Fibroblast of lung (primary cell): ENCODE results near the gene CASQ1. TPM values are rescaled to one million over a fixed set of nuclear protein-coding genes. Genes with fewer than 3 reads are reported as not detected.

ENCODE experiments used
- DNase-seq, 2 donors: peaks; one replicate each; pipeline versions ENCODE4 v3.0.0 to v3.0.0-alpha.2; 2010; ENCODE audit warnings: low read depth in 2 of 2
- H2AFZ ChIP-seq: 2 replicates; pipeline ENCODE4 v1.5.1; 2012; ENCODE audit warnings: low read length, control low read depth, inconsistent platforms
- H3K27ac ChIP-seq: 2 replicates; pipeline ENCODE4 v1.5.1; 2011; ENCODE audit warnings: low read length, control low read depth; ENCODE audit not compliant: insufficient read depth
- H3K27me3 ChIP-seq: 2 replicates; pipeline ENCODE4 v1.5.1; 2011; ENCODE audit warnings: mild to moderate bottlenecking, low read length; ENCODE audit not compliant: control insufficient read depth, insufficient read depth
- H3K36me3 ChIP-seq: 2 replicates; pipeline ENCODE4 v1.5.1; 2011; ENCODE audit warnings: low read length; ENCODE audit not compliant: control insufficient read depth, insufficient read depth
- H3K4me1 ChIP-seq: 2 replicates; pipeline ENCODE4 v1.5.1; 2011; ENCODE audit warnings: low read length; ENCODE audit not compliant: control insufficient read depth, insufficient read depth; ENCODE audit errors: extremely low read depth
- H3K4me2 ChIP-seq: 2 replicates; pipeline ENCODE4 v1.5.1; 2011; ENCODE audit warnings: low read length, control low read depth; ENCODE audit not compliant: insufficient read depth; ENCODE audit errors: extremely low read depth
- H3K4me3 ChIP-seq, 4 experiments: fragments of 200-600 bp in 1 of 4; sonication (generic) in 1 of 4; replicated peaks in 1 of 4; 2 replicates each; pipeline ENCODE4 v1.5.1; 2011 to 2016; ENCODE audit warnings: low read length in 4 of 4, low read depth in 3 of 4, mild to moderate bottlenecking in 3 of 4, control low read depth in 2 of 4, inconsistent platforms in 1 of 4, mixed read lengths in 1 of 4; ENCODE audit not compliant: insufficient read depth in 1 of 4; ENCODE audit errors: control extremely low read depth in 1 of 4
- H3K79me2 ChIP-seq: 2 replicates; pipeline ENCODE4 v1.5.1; 2012; ENCODE audit warnings: mild to moderate bottlenecking, low read length, inconsistent platforms; ENCODE audit not compliant: control insufficient read depth, insufficient read depth
- H3K9ac ChIP-seq: 2 replicates; pipeline ENCODE4 v1.5.1; 2011; ENCODE audit warnings: mild to moderate bottlenecking, low read length, control low read depth; ENCODE audit not compliant: insufficient read depth
- H3K9me3 ChIP-seq: 2 replicates; pipeline ENCODE4 v1.5.1; 2012; ENCODE audit warnings: low read depth, low read length; ENCODE audit not compliant: control insufficient read depth, insufficient read depth
- H4K20me1 ChIP-seq: 2 replicates; pipeline ENCODE4 v1.5.1; 2011; ENCODE audit warnings: low read length; ENCODE audit not compliant: control insufficient read depth, insufficient read depth; ENCODE audit errors: extremely low read depth
- CTCF ChIP-seq, 2 donors: IDR thresholded peaks in 1 of 2; conservative IDR thresholded peaks in 1 of 2; 1 replicate in 1 of 2; 2 replicates in 1 of 2; pipeline ENCODE4 v1.5.1; 2011 to 2012; ENCODE audit warnings: low read length in 2 of 2, control low read depth in 1 of 2, inconsistent platforms in 1 of 2, low read depth in 1 of 2, mild to moderate bottlenecking in 1 of 2
- EZH2 ChIP-seq: IDR thresholded peaks from 2 replicates; pipeline ENCODE4 v1.5.1; 2012; ENCODE audit warnings: low read length, control low read depth, mild to moderate bottlenecking; ENCODE audit errors: missing control alignments
- polyA plus RNA-seq, 2 donors: library from polyadenylated mRNA; depleted of rRNA in 1 of 2; stranded (reverse) in 1 of 2; unstranded in 1 of 2; fragments of >200 nt; gene quantifications; 2 replicates each; pipeline ENCODE4 v1.2.1, GENCODE V29; 2011 to 2012; ENCODE audit warnings: missing spikeins in 1 of 2
- total RNA-seq: library from RNA; depleted of rRNA; stranded (reverse); fragments of >200 nt; gene quantifications from 2 replicates; pipeline ENCODE4 v1.2.1, GENCODE V29; 2014

CASQ1 gene
- total and polyA plus RNA-seq, 2 donors (not counting 1 experiment from before 2014, with no cell fraction given) = 0.15 to 0.17 TPM

- Histone ChIP-seq H3K4me1 (no peaks in the 10 kb centered on the region), H3K36me3 (peaks cover 10% of the 10 kb centered on the region), H3K9ac (no peak overlapping the region), H3K27me3 (no peaks in the 10 kb centered on the region), H3K4me2 (no peak overlapping the region), H3K9me3 (no peaks in the 10 kb centered on the region), H3K27ac (no peak overlapping the region), H4K20me1 (no peaks in the 10 kb centered on the region), H3K79me2 (no peaks in the 10 kb centered on the region), H3K4me3 (no peak overlapping the region), H2AFZ (no peak overlapping the region)
- no peak for TF ChIP-seq CTCF (conservative IDR thresholded peaks at IDR 0.05 in 1 of 2, IDR thresholded peaks at IDR 0.05 in 1 of 2; ENCODE audit: low read depth in 1 of 2, low read length in 2 of 2)
- TF ChIP-seq EZH2 = no peak
- DNase-seq = no peak
These were observed 47.2 kb downstream of the CASQ1 start for GRCh38 chr1:160237558-160237957.

- Histone ChIP-seq H3K36me3 (peaks cover 10% of the 10 kb centered on the region), H3K4me1 (no peaks in the 10 kb centered on the region), H3K27me3 (no peaks in the 10 kb centered on the region), H2AFZ (no peak overlapping the region), H3K79me2 (no peaks in the 10 kb centered on the region), H3K27ac (no peak overlapping the region), H3K4me3 (no peak overlapping the region), H3K9me3 (no peaks in the 10 kb centered on the region), H3K9ac (no peak overlapping the region), H4K20me1 (no peaks in the 10 kb centered on the region), H3K4me2 (no peak overlapping the region)
- TF ChIP-seq CTCF (conservative IDR thresholded peaks at IDR 0.05 in 1 of 2, IDR thresholded peaks at IDR 0.05 in 1 of 2; ENCODE audit: low read depth in 1 of 2, low read length in 2 of 2) (no peak), EZH2 (no peak)
- DNase-seq = no peak
These were observed 48.0 kb downstream of the CASQ1 start for GRCh38 chr1:160238408-160238807.

- no peaks in the 10 kb centered on the region for H3K4me1 ChIP-seq
- no peak for TF ChIP-seq CTCF (conservative IDR thresholded peaks at IDR 0.05 in 1 of 2, IDR thresholded peaks at IDR 0.05 in 1 of 2; ENCODE audit: low read depth in 1 of 2, low read length in 2 of 2)
- TF ChIP-seq EZH2 = no peak
- no peak for DNase-seq
- H4K20me1 ChIP-seq = no peaks in the 10 kb centered on the region
- H3K9ac ChIP-seq = no peak overlapping the region
- no peaks in the 10 kb centered on the region for H3K9me3 ChIP-seq
- H3K79me2 ChIP-seq = no peaks in the 10 kb centered on the region
- H3K27me3 ChIP-seq = no peaks in the 10 kb centered on the region
- H3K4me2 ChIP-seq = no peak overlapping the region
- peaks cover 10% of the 10 kb centered on the region for H3K36me3 ChIP-seq
- no peak overlapping the region for H2AFZ ChIP-seq
- no peak overlapping the region for H3K27ac ChIP-seq
- no peak overlapping the region for H3K4me3 ChIP-seq
These were observed 49.4 kb downstream of the CASQ1 start for GRCh38 chr1:160239582-160240299.
